ENCODE measurements around the gene ZNF689.

Gene ZNF689

DNA sequence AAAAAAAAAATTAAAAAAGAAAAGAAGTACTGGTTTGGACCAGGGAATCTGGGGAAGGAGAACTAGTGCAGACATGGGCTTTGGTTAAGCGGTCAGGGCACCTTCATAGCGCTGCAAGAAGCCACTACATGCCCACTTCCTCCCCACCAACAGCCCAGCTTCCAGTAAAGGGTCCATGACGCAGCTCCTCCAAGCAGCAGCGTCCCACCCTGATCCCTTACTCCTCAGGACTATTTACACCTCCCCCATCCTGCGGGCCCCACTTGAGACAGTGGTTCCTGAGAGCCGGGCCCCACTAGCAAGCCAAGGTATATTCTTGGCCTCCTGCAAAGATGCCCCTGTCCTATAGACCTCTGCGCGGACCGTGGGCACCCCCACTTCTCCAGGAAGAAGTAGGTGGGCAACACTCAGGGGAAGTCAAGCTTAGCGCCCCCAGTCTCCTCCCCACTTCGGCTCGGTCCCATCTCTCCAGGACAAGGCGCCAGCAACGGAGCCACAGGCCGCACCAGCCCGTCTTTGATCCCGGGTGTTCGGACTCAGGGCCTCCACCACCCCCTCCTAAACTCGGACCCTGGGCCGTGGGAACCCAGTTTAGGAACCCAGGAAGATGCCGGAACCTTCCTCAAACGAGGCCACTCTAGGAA lies 39.7 kb upstream of the ZNF689 start:
- Histone ChIP-seq H3K14ac (ENCODE audit: low read length in 2 of 2) (no peak overlapping the region), H2BK15ac (ENCODE audit: low read depth, poor library complexity, severe bottlenecking) (peak overlapping the region; percentile 57), H3K4me3 (ENCODE audit: insufficient read depth in 1 of 2, low read depth in 1 of 2, low read length in 2 of 2) (peak overlapping the region in 1 of 2 experiments; percentile 97), H3K4me2 (ENCODE audit: low read length, poor library complexity, severe bottlenecking) (no peak overlapping the region), H3K9ac (ENCODE audit: low read length) (peak overlapping the region; percentile 96), H3K79me1 (replicated peaks; ENCODE audit: low read length, poor library complexity, severe bottlenecking) (peaks cover 22% of the 10 kb centered on the region), H3K36me3 (ENCODE audit: control insufficient read depth in 1 of 2, insufficient read depth in 2 of 2, low read depth in 1 of 2, low read length in 2 of 2) (peaks cover 22% of the 10 kb centered on the region in 2 experiments), H3K9me3 (ENCODE audit: control insufficient read depth, low read length) (no peaks in the 10 kb centered on the region), H3K27ac (ENCODE audit: low read length, poor library complexity, severe bottlenecking) (peak overlapping the region; percentile 24), H4K91ac (ENCODE audit: low read length) (peak overlapping the region; percentile 30), H3K27me3 (ENCODE audit: control insufficient read depth in 1 of 2, insufficient read depth in 1 of 2, low read length in 2 of 2) (no peaks in the 10 kb centered on the region), H2BK12ac (ENCODE audit: low read length in 2 of 2) (peak overlapping the region; percentile 15 to 24), H2AK5ac (ENCODE audit: low read length, severe bottlenecking) (peak overlapping the region; percentile 67), H3K4me1 (ENCODE audit: control insufficient read depth, insufficient read depth, low read depth, low read length) (peaks cover 11% of the 10 kb centered on the region), H2AFZ (ENCODE audit: low read depth, low read length) (peak overlapping the region; percentile 72), H3K23ac (ENCODE audit: low read length in 2 of 2) (no peak overlapping the region), H3K4ac (ENCODE audit: low read depth in 1 of 2, low read length in 2 of 2) (peak overlapping the region; percentile 85 to 95), H4K8ac (ENCODE audit: low read length) (peak overlapping the region; percentile 100), H2BK5ac (ENCODE audit: low read depth, low read length, poor library complexity, severe bottlenecking) (no peak overlapping the region), H2BK120ac (ENCODE audit: low read depth, low read length) (peak overlapping the region; percentile 7), H3K18ac (ENCODE audit: low read depth in 1 of 2, low read length in 2 of 2) (peak overlapping the region; percentile 26 to 46)
- no peak for DNase-seq
- WGBS, result 88% methylated on average over 22 of the region's 22 CpGs

DNA sequence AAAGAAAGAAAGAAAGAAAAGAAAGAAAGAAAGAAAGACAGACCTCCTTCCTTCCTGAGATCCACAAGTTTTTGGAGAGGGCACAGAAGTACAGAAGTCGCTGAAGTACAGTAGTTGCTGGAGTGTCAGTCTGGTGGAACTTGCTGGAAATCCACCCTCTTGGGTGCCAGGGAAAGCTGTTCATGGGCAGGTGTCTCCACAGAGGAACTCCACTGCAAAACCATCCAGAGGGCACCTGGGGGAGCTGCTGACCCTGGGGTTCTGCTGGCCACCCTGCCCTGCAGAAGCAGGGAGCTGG lies 37.0 kb upstream of the ZNF689 start:
- Histone ChIP-seq H3K14ac (ENCODE audit: low read length in 2 of 2) (no peak overlapping the region), H3K4ac (ENCODE audit: low read depth in 1 of 2, low read length in 2 of 2) (no peak overlapping the region)

DNA sequence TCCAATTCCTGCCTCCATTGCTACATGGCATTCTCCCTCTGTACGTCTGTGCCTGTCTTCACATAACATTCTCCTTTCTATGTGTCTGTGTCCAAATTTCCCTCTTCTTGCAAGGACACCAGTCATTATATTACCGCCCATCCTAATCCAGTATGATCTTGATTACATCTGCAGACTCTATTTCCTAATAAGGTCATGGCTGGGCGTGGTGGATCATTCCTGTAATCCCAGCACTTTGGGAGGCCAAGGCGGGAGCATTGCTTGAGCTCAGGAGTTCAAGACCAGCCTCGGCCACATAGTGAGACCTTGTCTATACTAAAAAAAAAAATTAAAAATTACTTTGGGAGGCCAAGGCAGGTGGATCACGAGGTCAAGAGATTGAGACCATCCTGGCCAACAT lies 35.5 kb upstream of the ZNF689 start:
- H3K18ac ChIP-seq (ENCODE audit: low read depth in 1 of 2, low read length in 2 of 2), result no peak overlapping the region
- H3K27me3 ChIP-seq (ENCODE audit: control insufficient read depth in 1 of 2, insufficient read depth in 1 of 2, low read length in 2 of 2), result no peaks in the 10 kb centered on the region
- no peak for DNase-seq
- H3K4me3 ChIP-seq (ENCODE audit: insufficient read depth in 1 of 2, low read depth in 1 of 2, low read length in 2 of 2), result no peak overlapping the region
- no peak overlapping the region for H2BK15ac ChIP-seq (ENCODE audit: low read depth, poor library complexity, severe bottlenecking)
- no peaks in the 10 kb centered on the region for H3K36me3 ChIP-seq (ENCODE audit: control insufficient read depth in 1 of 2, insufficient read depth in 2 of 2, low read depth in 1 of 2, low read length in 2 of 2)
- no peak overlapping the region for H2BK12ac ChIP-seq (ENCODE audit: low read length in 2 of 2)
- H3K14ac ChIP-seq (ENCODE audit: low read length in 2 of 2), result no peak overlapping the region
- WGBS, result 73% methylated on average over 6 of the region's 6 CpGs
- H3K79me1 ChIP-seq (replicated peaks; ENCODE audit: low read length, poor library complexity, severe bottlenecking), result no peaks in the 10 kb centered on the region
- no peak overlapping the region for H3K23ac ChIP-seq (ENCODE audit: low read length in 2 of 2)
- no peak overlapping the region for H4K91ac ChIP-seq (ENCODE audit: low read length)
- H2AFZ ChIP-seq (ENCODE audit: low read depth, low read length), result no peak overlapping the region
- no peak overlapping the region for H2AK5ac ChIP-seq (ENCODE audit: low read length, severe bottlenecking)
- no peak overlapping the region for H3K4me2 ChIP-seq (ENCODE audit: low read length, poor library complexity, severe bottlenecking)
- no peak overlapping the region for H2BK120ac ChIP-seq (ENCODE audit: low read depth, low read length)
- no peak overlapping the region for H3K27ac ChIP-seq (ENCODE audit: low read length, poor library complexity, severe bottlenecking)
- no peak overlapping the region for H3K4ac ChIP-seq (ENCODE audit: low read depth in 1 of 2, low read length in 2 of 2)
- H3K4me1 ChIP-seq (ENCODE audit: control insufficient read depth, insufficient read depth, low read depth, low read length), result peaks cover 7% of the 10 kb centered on the region
- no peak overlapping the region for H4K8ac ChIP-seq (ENCODE audit: low read length)
- no peaks in the 10 kb centered on the region for H3K9me3 ChIP-seq (ENCODE audit: control insufficient read depth, low read length)
- no peak overlapping the region for H2BK5ac ChIP-seq (ENCODE audit: low read depth, low read length, poor library complexity, severe bottlenecking)
- H3K9ac ChIP-seq (ENCODE audit: low read length), result no peak overlapping the region

More for the DNA sequence above, 37.0 kb upstream of the ZNF689 start:
- no peak overlapping the region for H3K4me2 ChIP-seq (ENCODE audit: low read length, poor library complexity, severe bottlenecking)
- 91% methylated on average over 1 of the region's 1 CpG for WGBS
- peaks cover 10% of the 10 kb centered on the region for H3K4me1 ChIP-seq (ENCODE audit: control insufficient read depth, insufficient read depth, low read depth, low read length)
- H4K91ac ChIP-seq (ENCODE audit: low read length), result no peak overlapping the region
- no peaks in the 10 kb centered on the region for H3K27me3 ChIP-seq (ENCODE audit: control insufficient read depth in 1 of 2, insufficient read depth in 1 of 2, low read length in 2 of 2)
- H2BK12ac ChIP-seq (ENCODE audit: low read length in 2 of 2), result no peak overlapping the region
- no peak overlapping the region for H3K9ac ChIP-seq (ENCODE audit: low read length)
- peaks cover 4% of the 10 kb centered on the region for H3K79me1 ChIP-seq (replicated peaks; ENCODE audit: low read length, poor library complexity, severe bottlenecking)
- no peak overlapping the region for H3K4me3 ChIP-seq (ENCODE audit: insufficient read depth in 1 of 2, low read depth in 1 of 2, low read length in 2 of 2)
- no peak overlapping the region for H3K27ac ChIP-seq (ENCODE audit: low read length, poor library complexity, severe bottlenecking)
- H2BK5ac ChIP-seq (ENCODE audit: low read depth, low read length, poor library complexity, severe bottlenecking), result no peak overlapping the region
- no peak overlapping the region for H4K8ac ChIP-seq (ENCODE audit: low read length)
- H2BK120ac ChIP-seq (ENCODE audit: low read depth, low read length), result no peak overlapping the region
- H3K9me3 ChIP-seq (ENCODE audit: control insufficient read depth, low read length), result no peaks in the 10 kb centered on the region
- H2BK15ac ChIP-seq (ENCODE audit: low read depth, poor library complexity, severe bottlenecking), result no peak overlapping the region
- H2AK5ac ChIP-seq (ENCODE audit: low read length, severe bottlenecking), result no peak overlapping the region
- DNase-seq, result no peak
- H3K23ac ChIP-seq (ENCODE audit: low read length in 2 of 2), result no peak overlapping the region
- H3K36me3 ChIP-seq (ENCODE audit: control insufficient read depth in 1 of 2, insufficient read depth in 2 of 2, low read depth in 1 of 2, low read length in 2 of 2), result no peaks in the 10 kb centered on the region
- H3K18ac ChIP-seq (ENCODE audit: low read depth in 1 of 2, low read length in 2 of 2), result no peak overlapping the region
- no peak overlapping the region for H2AFZ ChIP-seq (ENCODE audit: low read depth, low read length)

DNA sequence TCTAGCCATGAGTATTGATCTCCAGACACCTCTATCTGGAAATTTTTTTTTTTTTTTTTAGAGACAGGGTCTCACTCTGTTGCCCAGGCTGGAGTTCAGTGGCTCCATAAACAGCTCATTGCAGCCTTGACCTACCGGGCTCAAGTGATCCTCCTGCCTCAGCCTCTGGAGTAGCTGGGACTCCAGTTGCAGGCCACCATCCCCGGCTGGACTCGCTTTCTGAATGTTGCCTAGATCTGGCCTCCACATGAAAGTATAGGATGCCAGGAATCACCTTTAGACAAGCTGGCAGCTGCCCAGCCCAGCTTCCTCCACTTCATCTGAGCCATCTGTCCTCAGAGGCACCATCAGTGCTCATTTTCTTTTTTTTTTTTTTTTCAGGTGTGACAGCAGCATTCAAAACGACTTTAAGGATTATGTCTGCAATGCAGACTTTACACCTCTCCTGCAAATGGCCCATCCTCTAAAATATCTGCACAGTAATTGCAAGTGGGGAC lies 34.2 kb upstream of the ZNF689 start:
- no peak for DNase-seq
- Histone ChIP-seq H3K4me2 (ENCODE audit: low read length, poor library complexity, severe bottlenecking) (no peak overlapping the region), H2BK12ac (ENCODE audit: low read length in 2 of 2) (no peak overlapping the region), H3K9me3 (ENCODE audit: control insufficient read depth, low read length) (no peaks in the 10 kb centered on the region), H3K9ac (ENCODE audit: low read length) (no peak overlapping the region), H3K23ac (ENCODE audit: low read length in 2 of 2) (peak overlapping the region in 1 of 2 experiments; percentile 73), H4K8ac (ENCODE audit: low read length) (no peak overlapping the region), H2BK120ac (ENCODE audit: low read depth, low read length) (no peak overlapping the region), H3K4me3 (ENCODE audit: insufficient read depth in 1 of 2, low read depth in 1 of 2, low read length in 2 of 2) (no peak overlapping the region), H2BK5ac (ENCODE audit: low read depth, low read length, poor library complexity, severe bottlenecking) (no peak overlapping the region), H4K91ac (ENCODE audit: low read length) (no peak overlapping the region), H2BK15ac (ENCODE audit: low read depth, poor library complexity, severe bottlenecking) (no peak overlapping the region), H3K18ac (ENCODE audit: low read depth in 1 of 2, low read length in 2 of 2) (no peak overlapping the region), H3K79me1 (replicated peaks; ENCODE audit: low read length, poor library complexity, severe bottlenecking) (no peaks in the 10 kb centered on the region), H3K4me1 (ENCODE audit: control insufficient read depth, insufficient read depth, low read depth, low read length) (peaks cover 1% of the 10 kb centered on the region), H3K27ac (ENCODE audit: low read length, poor library complexity, severe bottlenecking) (no peak overlapping the region), H3K27me3 (ENCODE audit: control insufficient read depth in 1 of 2, insufficient read depth in 1 of 2, low read length in 2 of 2) (no peaks in the 10 kb centered on the region), H2AK5ac (ENCODE audit: low read length, severe bottlenecking) (no peak overlapping the region), H2AFZ (ENCODE audit: low read depth, low read length) (no peak overlapping the region), H3K4ac (ENCODE audit: low read depth in 1 of 2, low read length in 2 of 2) (no peak overlapping the region), H3K14ac (ENCODE audit: low read length in 2 of 2) (no peak overlapping the region), H3K36me3 (ENCODE audit: control insufficient read depth in 1 of 2, insufficient read depth in 2 of 2, low read depth in 1 of 2, low read length in 2 of 2) (no peaks in the 10 kb centered on the region)
- WGBS, result 72% methylated on average over 4 of the region's 4 CpGs
